Endothelial cell of umbilical vein (primary cell): Measurements from ENCODE around the gene BHLHE23. TPM values are rescaled to one million over a fixed set of nuclear protein-coding genes. Genes with fewer than 3 reads are reported as not detected.

Source experiments
- BruUV-seq: library from RNA; stranded (reverse); fragments of 400-500 nt; replicated peaks from 2 replicates; lab custom pipeline; 2021; lab: Mats Ljungman, UMichigan
- CTCF ChIA-PET: fragments of 300-600, 350-600 bp; sonication (Branson Sonifier 250); formaldehyde crosslinking; loops from one replicate; lab custom pipeline; 2021; ENCODE audit warnings: antibody characterized with exemption, inconsistent platforms; lab: Charles Lee
- POLR2A ChIA-PET: fragments of 300-600, 350-600 bp; sonication (Branson Sonifier 250); formaldehyde crosslinking; loops from one replicate; lab custom pipeline; 2021; ENCODE audit warnings: antibody characterized with exemption, inconsistent platforms; lab: Charles Lee
- DNase-seq: peaks from one replicate; pipeline ENCODE4 v3.0.0-alpha.2; 2011; ENCODE audit warnings: low read depth, low spot score
- FAIRE-seq: peaks from 2 replicates; lab custom pipeline; 2011; peaks lifted over from hg19 to GRCh38; lab: Jason Lieb, UNC
- H2AFZ ChIP-seq: 2 replicates; pipeline ENCODE4 v1.6.0; 2012; ENCODE audit warnings: low read depth, low read length, control low read depth, inconsistent platforms
- H3K27ac ChIP-seq: 2 replicates; pipeline ENCODE4 v1.5.1; 2011; ENCODE audit warnings: low read depth, mild to moderate bottlenecking, control low read depth, low read length, moderate library complexity; ENCODE audit not compliant: insufficient read depth
- H3K27me3 ChIP-seq, 2 experiments: 2 replicates each; pipeline versions ENCODE4 v1.6.0 to v1.6.1; 2011; ENCODE audit warnings: low read length in 2 of 2, mixed read lengths in 1 of 2; ENCODE audit not compliant: control insufficient read depth in 2 of 2, insufficient read depth in 2 of 2
- H3K36me3 ChIP-seq, 2 experiments: 2 replicates in 1 of 2; 3 replicates in 1 of 2; pipeline ENCODE4 v1.5.1; 2011; ENCODE audit warnings: low read length in 2 of 2, mild to moderate bottlenecking in 1 of 2, moderate library complexity in 1 of 2; ENCODE audit not compliant: control insufficient read depth in 2 of 2, insufficient read depth in 2 of 2; ENCODE audit errors: extremely low read depth in 1 of 2
- H3K4me1 ChIP-seq: 3 replicates; pipeline ENCODE4 v1.5.1; 2011; ENCODE audit warnings: mild to moderate bottlenecking, low read length; ENCODE audit not compliant: control insufficient read depth, insufficient read depth; ENCODE audit errors: extremely low read depth
- H3K4me2 ChIP-seq: 2 replicates; pipeline ENCODE4 v1.6.1; 2011; ENCODE audit warnings: low read length, control low read depth, mixed read lengths; ENCODE audit not compliant: insufficient read depth
- H3K4me3 ChIP-seq, 3 experiments: fragments of 200-600 bp in 1 of 3; sonication (generic), shearing (Covaris generic) in 1 of 3; replicated peaks in 1 of 3; 2 replicates each; pipeline ENCODE4 v1.5.1; 2011 to 2016; ENCODE audit warnings: control low read depth in 3 of 3, low read length in 3 of 3, mild to moderate bottlenecking in 2 of 3, inconsistent platforms in 1 of 3, low read depth in 1 of 3, moderate library complexity in 1 of 3; ENCODE audit not compliant: insufficient read depth in 1 of 3
- H3K79me2 ChIP-seq: 2 replicates; pipeline ENCODE4 v1.6.0; 2012; ENCODE audit warnings: low read length, inconsistent platforms; ENCODE audit not compliant: control insufficient read depth, insufficient read depth
- H3K9ac ChIP-seq: replicated peaks from 2 replicates; pipeline ENCODE3; 2011; ENCODE audit warnings: low read length, control low read depth; ENCODE audit not compliant: insufficient read depth; ENCODE audit errors: extremely low read depth
- H3K9me1 ChIP-seq: replicated peaks from 3 replicates; pipeline ENCODE4 v1.6.0; 2011; ENCODE audit warnings: mild to moderate bottlenecking, low read length; ENCODE audit not compliant: control insufficient read depth, insufficient read depth; ENCODE audit errors: extremely low read depth
- H3K9me3 ChIP-seq: replicated peaks from 2 replicates; pipeline ENCODE4 v1.5.1; 2012; ENCODE audit warnings: low read length, inconsistent platforms; ENCODE audit not compliant: control insufficient read depth, insufficient read depth
- H4K20me1 ChIP-seq: replicated peaks from 2 replicates; pipeline ENCODE3; 2011; ENCODE audit warnings: mild to moderate bottlenecking, low read length; ENCODE audit not compliant: control insufficient read depth, insufficient read depth; ENCODE audit errors: extremely low read depth
- EZH2 ChIP-seq: IDR thresholded peaks from 2 replicates; pipeline ENCODE4 v1.6.1; 2012; ENCODE audit warnings: borderline replicate concordance, low read depth, mild to moderate bottlenecking, moderate library complexity, low read length, inconsistent platforms; ENCODE audit not compliant: severe bottlenecking
- FOS ChIP-seq: IDR thresholded peaks from 2 replicates; pipeline ENCODE4 v1.6.1; 2011; ENCODE audit warnings: mild to moderate bottlenecking, low read length, moderate library complexity, borderline replicate concordance; ENCODE audit not compliant: insufficient read depth
- GATA2 ChIP-seq: IDR thresholded peaks from 2 replicates; pipeline ENCODE4 v1.7.0; 2011; ENCODE audit warnings: low read depth, mild to moderate bottlenecking, moderate library complexity, mixed read lengths, low read length; ENCODE audit not compliant: insufficient read length, insufficient read depth
- JUN ChIP-seq: IDR thresholded peaks from 2 replicates; pipeline ENCODE4 v1.6.1; 2011; ENCODE audit warnings: borderline replicate concordance, low read depth; ENCODE audit not compliant: insufficient read length, insufficient read depth
- MYC ChIP-seq: IDR thresholded peaks from one replicate; pipeline ENCODE4 v1.6.1; 2011; ENCODE audit warnings: mild to moderate bottlenecking, low read depth, low read length
- POLR2A ChIP-seq: IDR thresholded peaks from 2 replicates; pipeline ENCODE4 v1.6.1; 2012; ENCODE audit warnings: low read depth, mild to moderate bottlenecking, control low read depth, low read length
- POLR2AphosphoS5 ChIP-seq: IDR thresholded peaks from 2 replicates; pipeline ENCODE4 v1.6.1; 2012; ENCODE audit warnings: low read depth, mild to moderate bottlenecking, control low read depth, low read length, moderate library complexity; ENCODE audit not compliant: insufficient read depth
- dilution Hi-C: fragments of 300-500 bp; cut with MboI; formaldehyde crosslinking; loops from one replicate; pipeline ENCODE4 v1.15.0; 2019; ENCODE audit warnings: low sequenced_read_pairs; ENCODE audit not compliant: extremely low pct_ligation_motif_present
- intact Hi-C: fragments of 100-400 bp; cut with micrococcal nuclease; formaldehyde crosslinking; loops from one replicate; pipeline ENCODE4 v1.10.0; 2022
- polyA plus RNA-seq, 4 experiments: library from polyadenylated mRNA; depleted of rRNA in 3 of 4; stranded (reverse) in 3 of 4; unstranded in 1 of 4; fragments of >200 nt; gene quantifications; 2 replicates each; pipeline versions ENCODE4 v1.2.1 to v1.2.3, GENCODE V29; 2011 to 2012; ENCODE audit warnings: missing spikeins in 1 of 4
- total RNA-seq: library from RNA; stranded (reverse); gene quantifications from 2 replicates; pipeline ENCODE4 v1.2.3, GENCODE V29; 2021
- TF ChIP-seq, protein P1 (sequence below): IDR thresholded peaks from 2 replicates; pipeline ENCODE4 v1.6.1; 2011; ENCODE audit not compliant: insufficient read depth, insufficient read length
- TF ChIP-seq, protein P2 (sequence below), 2 donors: IDR thresholded peaks; 1 replicate in 1 of 2; 2 replicates in 1 of 2; pipeline ENCODE4 v1.5.1; 2011; ENCODE audit warnings: low read length in 2 of 2, mild to moderate bottlenecking in 2 of 2, moderate library complexity in 2 of 2, control low read depth in 1 of 2, inconsistent platforms in 1 of 2, low read depth in 1 of 2; ENCODE audit not compliant: insufficient read depth in 1 of 2; ENCODE audit errors: extremely low read depth in 1 of 2

The BHLHE23 gene
- total and polyA plus RNA-seq, 2 donors (not counting 3 experiments of a cell fraction or from before 2014, with no cell fraction given): not detected

DNA sequence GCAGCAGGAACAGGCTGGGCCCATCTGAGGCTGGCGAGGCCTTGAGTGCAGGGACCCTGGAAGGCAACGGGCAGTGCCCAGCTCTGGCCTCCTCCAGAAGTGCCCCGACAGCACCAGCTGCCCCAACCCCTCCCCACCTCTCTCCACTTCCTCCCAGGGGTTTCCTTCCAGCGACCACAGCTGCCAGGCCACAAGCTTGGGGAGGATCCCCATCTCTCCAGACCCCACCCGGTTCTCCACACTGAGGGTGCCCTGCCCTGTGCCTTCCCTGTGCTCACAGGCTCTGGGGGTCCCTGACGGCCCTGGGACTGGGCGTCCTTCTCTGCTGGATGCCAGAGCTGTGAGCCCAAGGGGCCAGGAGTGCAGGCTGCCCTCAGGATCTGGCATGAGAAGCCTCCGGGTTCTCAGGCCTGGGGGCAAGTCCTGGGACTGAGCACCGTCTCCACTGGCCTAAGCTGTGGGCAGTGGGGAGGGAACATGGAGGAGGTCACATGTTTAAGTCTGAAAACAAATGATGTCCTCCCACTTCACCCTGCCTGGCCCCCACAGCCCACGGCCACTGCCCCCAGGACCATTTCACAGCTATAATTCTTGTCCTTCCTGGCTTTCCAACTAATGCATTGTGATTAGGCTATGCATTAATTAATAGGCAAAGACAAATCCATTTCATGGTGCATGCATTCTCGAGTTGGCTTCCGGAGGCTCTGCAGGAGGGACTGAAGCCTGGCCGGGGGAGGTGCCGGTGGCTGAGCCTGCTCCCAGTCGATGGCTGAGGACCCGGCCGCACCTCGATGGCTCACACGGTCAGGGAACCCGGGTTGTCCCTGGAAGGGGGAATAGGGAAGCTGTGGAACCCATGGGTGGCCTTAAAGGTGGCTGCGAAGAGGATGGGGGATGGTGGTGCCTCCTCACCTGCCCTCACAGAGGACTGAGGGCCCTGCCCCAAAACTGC is 24.4 kb downstream of the BHLHE23 start:
- no peaks in the 10 kb centered on the region for H4K20me1 ChIP-seq
- POLR2A ChIA-PET: interaction anchor here (0.6 kb wide), 1 partner anchor 909 kb away, joined by 10 read pairs; no protein-coding TSS in a partner anchor
- peaks cover 20 to 21% of the 10 kb centered on the region in 2 experiments for H3K27me3 ChIP-seq
- no peak overlapping the region for H3K9ac ChIP-seq
- no peak overlapping the region for H3K4me3 ChIP-seq
- no peak for FAIRE-seq
- H3K36me3 ChIP-seq: no peaks in the 10 kb centered on the region
- H3K4me1 ChIP-seq: no peaks in the 10 kb centered on the region
- CTCF ChIA-PET: interaction anchor here (1.6 to 4.0 kb wide), 2 partner anchors 10 to 12 kb away, joined by 3 to 18 read pairs; no protein-coding TSS in a partner anchor
- H3K9me1 ChIP-seq: no peaks in the 10 kb centered on the region
- H2AFZ ChIP-seq: no peak overlapping the region
- no peaks in the 10 kb centered on the region for H3K9me3 ChIP-seq
- no peak overlapping the region for H3K4me2 ChIP-seq
- intact Hi-C loops: no loop called here
- TF ChIP-seq POLR2AphosphoS5 (no peak), EZH2 (no peak), GATA2 (no peak), MYC (no peak), FOS (no peak), POLR2A (no peak), JUN (no peak)
- TF ChIP-seq, protein P1, sequence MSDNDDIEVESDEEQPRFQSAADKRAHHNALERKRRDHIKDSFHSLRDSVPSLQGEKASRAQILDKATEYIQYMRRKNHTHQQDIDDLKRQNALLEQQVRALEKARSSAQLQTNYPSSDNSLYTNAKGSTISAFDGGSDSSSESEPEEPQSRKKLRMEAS: no peak
- TF ChIP-seq, protein P2, sequence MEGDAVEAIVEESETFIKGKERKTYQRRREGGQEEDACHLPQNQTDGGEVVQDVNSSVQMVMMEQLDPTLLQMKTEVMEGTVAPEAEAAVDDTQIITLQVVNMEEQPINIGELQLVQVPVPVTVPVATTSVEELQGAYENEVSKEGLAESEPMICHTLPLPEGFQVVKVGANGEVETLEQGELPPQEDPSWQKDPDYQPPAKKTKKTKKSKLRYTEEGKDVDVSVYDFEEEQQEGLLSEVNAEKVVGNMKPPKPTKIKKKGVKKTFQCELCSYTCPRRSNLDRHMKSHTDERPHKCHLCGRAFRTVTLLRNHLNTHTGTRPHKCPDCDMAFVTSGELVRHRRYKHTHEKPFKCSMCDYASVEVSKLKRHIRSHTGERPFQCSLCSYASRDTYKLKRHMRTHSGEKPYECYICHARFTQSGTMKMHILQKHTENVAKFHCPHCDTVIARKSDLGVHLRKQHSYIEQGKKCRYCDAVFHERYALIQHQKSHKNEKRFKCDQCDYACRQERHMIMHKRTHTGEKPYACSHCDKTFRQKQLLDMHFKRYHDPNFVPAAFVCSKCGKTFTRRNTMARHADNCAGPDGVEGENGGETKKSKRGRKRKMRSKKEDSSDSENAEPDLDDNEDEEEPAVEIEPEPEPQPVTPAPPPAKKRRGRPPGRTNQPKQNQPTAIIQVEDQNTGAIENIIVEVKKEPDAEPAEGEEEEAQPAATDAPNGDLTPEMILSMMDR (IDR thresholded peaks at IDR 0.05; ENCODE audit: extremely low read depth in 1 of 2, insufficient read depth in 1 of 2, low read depth in 1 of 2, low read length in 2 of 2): no peak
- no peaks in the 10 kb centered on the region for H3K79me2 ChIP-seq
- DNase-seq: no peak
- no TSS peak for BruUV-seq
- dilution Hi-C loops: no loop called here
- H3K27ac ChIP-seq: no peak overlapping the region
